Karpas-422 (cell line): ENCODE data around the gene WASL. TPM values are rescaled to one million over a fixed set of nuclear protein-coding genes. Genes with fewer than 3 reads are reported as not detected.

Experiments
- DNase-seq: peaks from one replicate; pipeline ENCODE4 v3.0.0-alpha.2; 2015
- H2AFZ ChIP-seq: fragments of 200-600 bp; sonication (generic); 2 replicates; pipeline ENCODE4 v1.6.1; 2014; ENCODE audit warnings: antibody characterized with exemption, low read length, mixed read lengths
- H3K27ac ChIP-seq: fragments of 200-600 bp; sonication (generic); 2 replicates; pipeline ENCODE4 v1.5.1; 2014; ENCODE audit warnings: mild to moderate bottlenecking, low read length, moderate library complexity
- H3K27me3 ChIP-seq: fragments of 200-600 bp; sonication (generic); 2 replicates; pipeline ENCODE4 v1.6.1; 2014; ENCODE audit warnings: low read length, mixed read lengths
- H3K36me3 ChIP-seq: fragments of 200-600 bp; sonication (generic); 2 replicates; pipeline ENCODE4 v1.6.1; 2014; ENCODE audit warnings: low read length, mixed read lengths; ENCODE audit not compliant: insufficient read depth
- H3K4me1 ChIP-seq: fragments of 200-600 bp; sonication (generic); 2 replicates; pipeline ENCODE4 v1.6.1; 2014; ENCODE audit warnings: mild to moderate bottlenecking, low read length, mixed read lengths
- H3K4me2 ChIP-seq: fragments of 200-600 bp; sonication (generic); 2 replicates; pipeline ENCODE4 v1.6.1; 2014; ENCODE audit warnings: low read length, low read depth, mild to moderate bottlenecking; ENCODE audit not compliant: poor library complexity, severe bottlenecking
- H3K4me3 ChIP-seq: fragments of 200-600 bp; sonication (generic); 2 replicates; pipeline ENCODE4 v1.5.1; 2014; ENCODE audit warnings: mild to moderate bottlenecking, antibody characterized with exemption, low read length, mixed read lengths
- H3K79me2 ChIP-seq: fragments of 200-600 bp; sonication (generic); 2 replicates; pipeline ENCODE4 v1.6.1; 2014; ENCODE audit warnings: mild to moderate bottlenecking, low read length, mixed read lengths
- H3K9ac ChIP-seq: fragments of 200-600 bp; sonication (generic); 2 replicates; pipeline ENCODE4 v1.6.0; 2014; ENCODE audit warnings: low read length
- H3K9me2 ChIP-seq: fragments of 200-600 bp; sonication (generic), shearing (Covaris generic); replicated peaks from 2 replicates; pipeline ENCODE4 v1.6.0; 2014; ENCODE audit warnings: mild to moderate bottlenecking, low read length, moderate library complexity; ENCODE audit not compliant: insufficient read depth
- H3K9me3 ChIP-seq: fragments of 300-700, 200-600 bp; sonication (generic); 2 replicates; pipeline ENCODE4 v1.6.1; 2014; ENCODE audit warnings: low read length, mixed read lengths
- H4K20me1 ChIP-seq: fragments of 200-600 bp; sonication (generic); 2 replicates; pipeline ENCODE4 v1.6.1; 2014; ENCODE audit warnings: mild to moderate bottlenecking, antibody characterized with exemption, low read length, low read depth; ENCODE audit not compliant: insufficient read depth
- total RNA-seq: library from RNA; depleted of rRNA; stranded (reverse); fragments of >200 nt; shearing (Covaris generic); gene quantifications from 2 replicates; pipeline ENCODE4 v1.2.3, GENCODE V29; 2014; ENCODE audit warnings: low replicate concordance

The WASL gene
- total RNA-seq, 1 experiment from 2014 or later: 12.1 TPM

- H3K9me3 ChIP-seq: no peaks in the 10 kb centered on the region
- no peaks in the 10 kb centered on the region for H3K9me2 ChIP-seq
Measured at GRCh38 chr7:123715198-123715597, 33.6 kb downstream of the WASL start.

GRCh38 chr7:123714296-123715080, 34.3 kb downstream of the WASL start:
- H3K79me2 ChIP-seq: peaks cover 97% of the 10 kb centered on the region
- H3K36me3 ChIP-seq: no peaks in the 10 kb centered on the region
- H3K4me1 ChIP-seq: peaks cover 43% of the 10 kb centered on the region
- H2AFZ ChIP-seq: no peak overlapping the region
- no peaks in the 10 kb centered on the region for H3K9me2 ChIP-seq
- H4K20me1 ChIP-seq: no peaks in the 10 kb centered on the region
- no peaks in the 10 kb centered on the region for H3K9me3 ChIP-seq
- no peak for DNase-seq
- no peak overlapping the region for H3K9ac ChIP-seq
- H3K4me3 ChIP-seq: no peak overlapping the region
- no peak overlapping the region for H3K27ac ChIP-seq
- no peak overlapping the region for H3K4me2 ChIP-seq
- no peaks in the 10 kb centered on the region for H3K27me3 ChIP-seq

More at GRCh38 chr7:123715198-123715597, 33.6 kb downstream of the WASL start:
- no peaks in the 10 kb centered on the region for H3K36me3 ChIP-seq
- no peaks in the 10 kb centered on the region; the same call in 1 of the 2 replicates for H4K20me1 ChIP-seq
- H3K27ac ChIP-seq: no peak overlapping the region
- no peak overlapping the region for H3K9ac ChIP-seq
- no peaks in the 10 kb centered on the region for H3K27me3 ChIP-seq
- H2AFZ ChIP-seq: no peak overlapping the region
- H3K4me2 ChIP-seq: no peak overlapping the region
- H3K4me3 ChIP-seq: no peak overlapping the region
- no peak for DNase-seq
- H3K79me2 ChIP-seq: peaks cover 99% of the 10 kb centered on the region
- H3K4me1 ChIP-seq: peaks cover 44% of the 10 kb centered on the region

- no peak for DNase-seq
- H2AFZ ChIP-seq: no peak overlapping the region
- no peak overlapping the region for H3K4me2 ChIP-seq
Measured at GRCh38 chr7:123712619-123713018, 36.2 kb downstream of the WASL start.

GRCh38 chr7:123711832-123712293, 36.9 kb downstream of the WASL start:
- no peak for DNase-seq
- Histone ChIP-seq H2AFZ (no peak overlapping the region), H3K9ac (no peak overlapping the region), H3K79me2 (peaks cover 91% of the 10 kb centered on the region), H3K27me3 (no peaks in the 10 kb centered on the region), H4K20me1 (no peaks in the 10 kb centered on the region), H3K27ac (0 out of 2 replicates have a peak overlapping the region, but pooled peaks have one; percentile 2), H3K4me3 (no peak overlapping the region), H3K9me3 (no peaks in the 10 kb centered on the region), H3K9me2 (no peaks in the 10 kb centered on the region), H3K36me3 (peaks cover 17% of the 10 kb centered on the region; the same call in 1 of the 2 replicates), H3K4me2 (peak overlapping the region; percentile 33), H3K4me1 (peaks cover 34% of the 10 kb centered on the region)

More at GRCh38 chr7:123712619-123713018, 36.2 kb downstream of the WASL start:
- no peaks in the 10 kb centered on the region for H4K20me1 ChIP-seq
- peaks cover 34% of the 10 kb centered on the region for H3K4me1 ChIP-seq
- H3K9me2 ChIP-seq: no peaks in the 10 kb centered on the region
- H3K4me3 ChIP-seq: no peak overlapping the region
- H3K27me3 ChIP-seq: no peaks in the 10 kb centered on the region
- no peaks in the 10 kb centered on the region for H3K9me3 ChIP-seq
- H3K27ac ChIP-seq: no peak overlapping the region
- H3K36me3 ChIP-seq: peaks cover 10% of the 10 kb centered on the region; the same call in 1 of the 2 replicates
- H3K79me2 ChIP-seq: peaks cover 95% of the 10 kb centered on the region
- H3K9ac ChIP-seq: no peak overlapping the region

GRCh38 chr7:123710683-123711082, 38.1 kb downstream of the WASL start:
- no peak overlapping the region for H3K4me3 ChIP-seq
- H3K27me3 ChIP-seq: no peaks in the 10 kb centered on the region
- no peaks in the 10 kb centered on the region for H3K9me2 ChIP-seq
- peaks cover 34% of the 10 kb centered on the region for H3K4me1 ChIP-seq
- no peaks in the 10 kb centered on the region for H4K20me1 ChIP-seq
- peak overlapping the region; percentile 13; the same call in 1 of the 2 replicates for H3K27ac ChIP-seq
- DNase-seq: no peak
- 0 out of 2 replicates have a peak overlapping the region, but pooled peaks have one; percentile 0 for H3K9ac ChIP-seq
- H3K36me3 ChIP-seq: peaks cover 24% of the 10 kb centered on the region; the same call in 1 of the 2 replicates
- no peak overlapping the region for H2AFZ ChIP-seq
- H3K79me2 ChIP-seq: peaks cover 80% of the 10 kb centered on the region
- peak overlapping the region; percentile 33 for H3K4me2 ChIP-seq
- H3K9me3 ChIP-seq: no peaks in the 10 kb centered on the region

- H3K4me2 ChIP-seq: no peak overlapping the region
- peaks cover 34% of the 10 kb centered on the region for H3K4me1 ChIP-seq
- no peak overlapping the region for H3K27ac ChIP-seq
- H3K4me3 ChIP-seq: no peak overlapping the region
- H4K20me1 ChIP-seq: no peaks in the 10 kb centered on the region
- no peak overlapping the region for H2AFZ ChIP-seq
- no peaks in the 10 kb centered on the region for H3K27me3 ChIP-seq
- H3K9ac ChIP-seq: no peak overlapping the region
- peaks cover 24% of the 10 kb centered on the region; the same call in 1 of the 2 replicates for H3K36me3 ChIP-seq
- peaks cover 69% of the 10 kb centered on the region for H3K79me2 ChIP-seq
- no peak for DNase-seq
- no peaks in the 10 kb centered on the region for H3K9me2 ChIP-seq
- no peaks in the 10 kb centered on the region for H3K9me3 ChIP-seq
Measured at GRCh38 chr7:123709525-123709924, 39.3 kb downstream of the WASL start.

GRCh38 chr7:123705211-123705901, 43.4 kb downstream of the WASL start:
- H3K4me1 ChIP-seq: peaks cover 10% of the 10 kb centered on the region
- no peaks in the 10 kb centered on the region for H3K27me3 ChIP-seq
- H3K4me3 ChIP-seq: no peak overlapping the region
- H3K9me3 ChIP-seq: no peaks in the 10 kb centered on the region
- no peak overlapping the region for H3K4me2 ChIP-seq
- no peak for DNase-seq
- H3K27ac ChIP-seq: no peak overlapping the region
- no peak overlapping the region for H3K9ac ChIP-seq
- peaks cover 33% of the 10 kb centered on the region; the same call in 1 of the 2 replicates for H3K36me3 ChIP-seq
- no peak overlapping the region for H2AFZ ChIP-seq
- peaks cover 37% of the 10 kb centered on the region for H3K79me2 ChIP-seq
- no peaks in the 10 kb centered on the region for H3K9me2 ChIP-seq
- H4K20me1 ChIP-seq: no peaks in the 10 kb centered on the region
